H4 (cell line): ENCODE measurements around the gene USP17L20. TPM values are rescaled to one million over a fixed set of nuclear protein-coding genes. Genes with fewer than 3 reads are reported as not detected.
A peak's percentile ranks its signal among the peaks of the same experiment; 100 is the strongest.
"Not testable (repeated sequence)": the region's sequence is repeated elsewhere in the genome, so short reads cannot be mapped to it uniquely, and the experiment has no call there.

Experiments
- DNase-seq: peaks from one replicate; pipeline ENCODE4 v3.0.0-alpha.2; 2015; ENCODE audit warnings: low spot score
- total RNA-seq: library from RNA; depleted of rRNA; stranded (reverse); fragments of >200 nt; shearing (Covaris generic); gene quantifications from 2 replicates; pipeline ENCODE4 v1.2.3, GENCODE V29; 2014; rRNA removed

USP17L20 gene, protein sequence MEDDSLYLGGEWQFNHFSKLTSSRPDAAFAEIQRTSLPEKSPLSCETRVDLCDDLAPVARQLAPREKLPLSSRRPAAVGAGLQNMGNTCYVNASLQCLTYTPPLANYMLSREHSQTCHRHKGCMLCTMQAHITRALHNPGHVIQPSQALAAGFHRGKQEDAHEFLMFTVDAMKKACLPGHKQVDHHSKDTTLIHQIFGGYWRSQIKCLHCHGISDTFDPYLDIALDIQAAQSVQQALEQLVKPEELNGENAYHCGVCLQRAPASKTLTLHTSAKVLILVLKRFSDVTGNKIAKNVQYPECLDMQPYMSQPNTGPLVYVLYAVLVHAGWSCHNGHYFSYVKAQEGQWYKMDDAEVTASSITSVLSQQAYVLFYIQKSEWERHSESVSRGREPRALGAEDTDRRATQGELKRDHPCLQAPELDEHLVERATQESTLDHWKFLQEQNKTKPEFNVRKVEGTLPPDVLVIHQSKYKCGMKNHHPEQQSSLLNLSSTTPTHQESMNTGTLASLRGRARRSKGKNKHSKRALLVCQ
- total RNA-seq: not detected in 2 replicates

DNA sequence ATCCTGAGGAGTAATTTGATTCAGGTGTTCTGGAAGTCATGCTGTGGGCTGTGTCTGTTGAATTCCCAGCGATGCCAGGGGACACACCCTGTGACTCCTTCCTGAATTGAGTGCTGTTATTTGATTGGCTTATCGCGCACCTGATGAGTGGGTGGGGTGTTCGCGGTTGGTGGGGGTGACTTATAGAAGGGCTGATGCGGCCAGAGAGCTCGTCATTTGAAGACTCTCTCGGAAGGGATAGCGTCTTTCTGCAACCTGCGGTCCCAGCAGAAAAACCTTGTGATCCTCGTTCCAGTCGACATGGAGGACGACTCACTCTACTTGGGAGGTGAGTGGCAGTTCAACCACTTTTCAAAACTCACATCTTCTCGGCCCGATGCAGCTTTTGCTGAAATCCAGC is at the start of gene USP17L20:
TSS of gene USP17L20 (plus strand) at position 301 of the 400 bp plus-strand sequence. CDS start at position 301, 0 bp downstream.
- DNase-seq: not testable (repeated sequence)

DNA sequence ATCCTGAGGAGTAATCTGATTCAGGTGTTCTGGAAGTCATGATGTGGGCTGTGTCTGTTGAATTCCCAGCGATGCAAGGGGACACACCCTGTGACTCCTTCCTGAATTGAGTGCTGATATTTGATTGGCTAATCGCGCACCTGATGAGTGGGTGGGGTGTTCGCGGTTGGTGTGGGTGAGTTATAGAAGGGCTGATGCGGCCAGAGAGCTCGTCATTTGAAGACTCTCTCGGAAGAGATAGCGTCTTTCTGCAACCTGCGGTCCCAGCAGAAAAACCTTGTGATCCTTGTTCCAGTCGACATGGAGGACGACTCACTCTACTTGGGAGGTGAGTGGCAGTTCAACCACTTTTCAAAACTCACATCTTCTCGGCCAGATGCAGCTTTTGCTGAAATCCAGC is 47.6 kb upstream of the USP17L20 start, which contains the start of gene USP17L10:
TSS of gene USP17L10 (plus strand) at position 301 of the 400 bp plus-strand sequence. CDS start at position 301, 0 bp downstream.
- not testable (repeated sequence) for DNase-seq

DNA sequence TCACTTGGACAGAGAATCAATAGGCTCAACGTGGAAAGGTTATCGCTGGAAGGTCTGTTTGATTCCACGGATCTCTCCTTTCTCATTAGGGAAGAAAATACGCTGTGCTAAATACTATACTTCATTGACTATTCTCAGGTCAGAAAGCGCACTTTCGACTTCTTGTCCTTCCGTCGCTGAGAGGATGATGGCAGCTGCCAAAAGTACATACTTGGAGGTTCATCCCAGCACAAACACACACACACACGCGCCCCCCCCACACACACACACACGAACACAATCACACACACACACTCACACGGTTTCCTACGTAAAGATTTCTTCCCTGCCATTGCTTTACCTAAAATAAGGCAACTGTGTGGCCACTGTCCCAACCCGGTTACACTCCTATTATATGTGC is 43.2 kb upstream of the USP17L20 start:
- not testable (repeated sequence) for DNase-seq

GRCh38 chr4:9215105-9215504 is 42.8 kb upstream of the USP17L20 start, which contains the start of gene USP17L11:
Gene USP17L11, plus strand, starts transcription at chr4:9215405. Its CDS starts 0 bp downstream, at chr4:9215405.
- DNase-seq: not testable (repeated sequence)

DNA sequence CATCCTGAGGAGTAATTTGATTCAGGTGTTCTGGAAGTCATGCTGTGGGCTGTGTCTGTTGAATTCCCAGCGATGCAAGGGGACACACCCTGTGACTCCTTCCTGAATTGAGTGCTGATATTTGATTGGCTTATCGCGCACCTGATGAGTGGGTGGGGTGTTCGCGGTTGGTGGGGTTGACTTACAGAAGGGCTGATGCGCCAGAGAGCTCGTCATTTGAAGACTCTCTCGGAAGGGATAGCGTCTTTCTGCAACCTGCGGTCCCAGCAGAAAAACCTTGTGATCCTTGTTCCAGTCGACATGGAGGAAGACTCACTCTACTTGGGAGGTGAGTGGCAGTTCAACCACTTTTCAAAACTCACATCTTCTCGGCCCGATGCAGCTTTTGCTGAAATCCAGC is 38.1 kb upstream of the USP17L20 start, which contains the start of gene USP17L12:
TSS of gene USP17L12 (plus strand) at position 301 of the 400 bp plus-strand sequence. CDS start at position 301, 0 bp downstream.
- DNase-seq: not testable (repeated sequence)

GRCh38 chr4:9224596-9224995 is 33.3 kb upstream of the USP17L20 start, which contains the start of gene USP17L13:
Gene USP17L13, plus strand, starts transcription at chr4:9224896. Its CDS starts 0 bp downstream, at chr4:9224896.
- not testable (repeated sequence) for DNase-seq

DNA sequence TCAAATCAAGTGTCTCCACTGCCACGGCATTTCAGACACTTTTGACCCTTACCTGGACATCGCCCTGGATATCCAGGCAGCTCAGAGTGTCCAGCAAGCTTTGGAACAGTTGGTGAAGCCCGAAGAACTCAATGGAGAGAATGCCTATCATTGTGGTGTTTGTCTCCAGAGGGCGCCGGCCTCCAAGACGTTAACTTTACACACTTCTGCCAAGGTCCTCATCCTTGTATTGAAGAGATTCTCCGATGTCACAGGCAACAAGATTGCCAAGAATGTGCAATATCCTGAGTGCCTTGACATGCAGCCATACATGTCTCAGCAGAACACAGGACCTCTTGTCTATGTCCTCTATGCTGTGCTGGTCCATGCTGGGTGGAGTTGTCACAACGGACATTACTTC is 27.7 kb upstream of the USP17L20 start:
- DNase-seq: not testable (repeated sequence)

DNA sequence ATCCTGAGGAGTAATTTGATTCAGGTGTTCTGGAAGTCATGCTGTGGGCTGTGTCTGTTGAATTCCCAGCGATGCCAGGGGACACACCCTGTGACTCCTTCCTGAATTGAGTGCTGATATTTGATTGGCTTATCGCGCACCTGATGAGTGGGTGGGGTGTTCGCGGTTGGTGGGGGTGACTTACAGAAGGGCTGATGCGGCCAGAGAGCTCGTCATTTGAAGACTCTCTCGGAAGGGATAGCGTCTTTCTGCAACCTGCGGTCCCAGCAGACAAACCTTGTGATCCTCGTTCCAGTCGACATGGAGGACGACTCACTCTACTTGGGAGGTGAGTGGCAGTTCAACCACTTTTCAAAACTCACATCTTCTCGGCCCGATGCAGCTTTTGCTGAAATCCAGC is 23.8 kb upstream of the USP17L20 start, which contains the start of gene USP17L15:
TSS of gene USP17L15 (plus strand) at position 301 of the 400 bp plus-strand sequence. CDS start at position 301, 0 bp downstream.
- not testable (repeated sequence) for DNase-seq

DNA sequence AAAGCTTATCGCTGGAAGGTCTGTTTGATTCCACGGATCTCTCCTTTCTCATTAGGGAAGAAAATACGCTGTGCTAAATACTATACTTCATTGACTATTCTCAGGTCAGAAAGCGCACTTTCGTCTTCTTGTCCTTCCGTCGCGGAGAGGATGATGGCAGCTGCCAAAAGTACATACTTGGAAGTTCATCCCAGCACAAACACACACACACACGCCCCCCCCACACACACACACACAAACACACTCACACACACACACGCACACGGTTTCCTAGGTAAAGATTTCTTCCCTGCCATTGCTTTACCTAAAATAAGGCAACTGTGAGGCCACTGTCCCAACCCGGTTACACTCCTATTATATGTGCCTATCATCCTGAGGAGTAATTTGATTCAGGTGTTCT is 19.5 kb upstream of the USP17L20 start:
- peak; percentile 14 for DNase-seq

GRCh38 chr4:9243579-9243978 is 14.3 kb upstream of the USP17L20 start, which contains the start of gene USP17L17:
Gene USP17L17, plus strand, starts transcription at chr4:9243879. Its CDS starts 0 bp downstream, at chr4:9243879.
- not testable (repeated sequence) for DNase-seq

- DNase-seq: not testable (repeated sequence)
Measured at GRCh38 chr4:9247953-9248680, 9.8 kb upstream of the USP17L20 start, which contains the start of gene USP17L18. Gene USP17L18, plus strand, starts transcription at chr4:9248630. Its CDS starts 0 bp downstream, at chr4:9248630.

DNA sequence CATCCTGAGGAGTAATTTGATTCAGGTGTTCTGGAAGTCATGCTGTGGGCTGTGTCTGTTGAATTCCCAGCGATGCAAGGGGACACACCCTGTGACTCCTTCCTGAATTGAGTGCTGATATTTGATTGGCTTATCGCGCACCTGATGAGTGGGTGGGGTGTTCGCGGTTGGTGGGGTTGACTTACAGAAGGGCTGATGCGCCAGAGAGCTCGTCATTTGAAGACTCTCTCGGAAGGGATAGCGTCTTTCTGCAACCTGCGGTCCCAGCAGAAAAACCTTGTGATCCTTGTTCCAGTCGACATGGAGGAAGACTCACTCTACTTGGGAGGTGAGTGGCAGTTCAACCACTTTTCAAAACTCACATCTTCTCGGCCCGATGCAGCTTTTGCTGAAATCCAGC is 4.8 kb upstream of the USP17L20 start, which contains the start of gene USP17L19:
TSS of gene USP17L19 (plus strand) at position 301 of the 400 bp plus-strand sequence. CDS start at position 301, 0 bp downstream.
- DNase-seq: not testable (repeated sequence)

DNA sequence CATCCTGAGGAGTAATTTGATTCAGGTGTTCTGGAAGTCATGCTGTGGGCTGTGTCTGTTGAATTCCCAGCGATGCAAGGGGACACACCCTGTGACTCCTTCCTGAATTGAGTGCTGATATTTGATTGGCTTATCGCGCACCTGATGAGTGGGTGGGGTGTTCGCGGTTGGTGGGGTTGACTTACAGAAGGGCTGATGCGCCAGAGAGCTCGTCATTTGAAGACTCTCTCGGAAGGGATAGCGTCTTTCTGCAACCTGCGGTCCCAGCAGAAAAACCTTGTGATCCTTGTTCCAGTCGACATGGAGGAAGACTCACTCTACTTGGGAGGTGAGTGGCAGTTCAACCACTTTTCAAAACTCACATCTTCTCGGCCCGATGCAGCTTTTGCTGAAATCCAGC is 4.6 kb downstream of the USP17L20 start, which contains the start of gene USP17L21:
TSS of gene USP17L21 (plus strand) at position 301 of the 400 bp plus-strand sequence. CDS start at position 301, 0 bp downstream.
- not testable (repeated sequence) for DNase-seq

DNA sequence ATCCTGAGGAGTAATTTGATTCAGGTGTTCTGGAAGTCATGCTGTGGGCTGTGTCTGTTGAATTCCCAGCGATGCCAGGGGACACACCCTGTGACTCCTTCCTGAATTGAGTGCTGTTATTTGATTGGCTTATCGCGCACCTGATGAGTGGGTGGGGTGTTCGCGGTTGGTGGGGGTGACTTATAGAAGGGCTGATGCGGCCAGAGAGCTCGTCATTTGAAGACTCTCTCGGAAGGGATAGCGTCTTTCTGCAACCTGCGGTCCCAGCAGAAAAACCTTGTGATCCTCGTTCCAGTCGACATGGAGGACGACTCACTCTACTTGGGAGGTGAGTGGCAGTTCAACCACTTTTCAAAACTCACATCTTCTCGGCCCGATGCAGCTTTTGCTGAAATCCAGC is 9.4 kb downstream of the USP17L20 start, which contains the start of gene USP17L22:
TSS of gene USP17L22 (plus strand) at position 301 of the 400 bp plus-strand sequence. CDS start at position 301, 0 bp downstream.
- DNase-seq: not testable (repeated sequence)

DNA sequence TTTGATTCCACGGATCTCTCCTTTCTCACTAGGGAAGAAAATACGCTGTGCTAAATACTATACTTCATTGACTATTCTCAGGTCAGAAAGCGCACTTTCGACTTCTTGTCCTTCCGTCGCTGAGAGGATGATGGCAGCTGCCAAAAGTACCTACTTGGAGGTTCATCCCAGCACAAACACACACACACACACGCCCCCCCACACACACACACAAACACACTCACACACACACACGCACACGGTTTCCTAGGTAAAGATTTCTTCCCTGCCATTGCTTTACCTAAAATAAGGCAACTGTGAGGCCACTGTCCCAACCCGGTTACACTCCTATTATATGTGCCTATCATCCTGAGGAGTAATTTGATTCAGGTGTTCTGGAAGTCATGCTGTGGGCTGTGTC is 13.8 kb downstream of the USP17L20 start:
- DNase-seq: not testable (repeated sequence)

Other genes starting within 250 kb of the USP17L20 start
- not detected in 2 replicates for gene FAM90A26, start 87.7 kb upstream of the USP17L20 start, total RNA-seq
- gene USP17L10, start 47.5 kb upstream of the USP17L20 start, total RNA-seq: not detected in 2 replicates
- not detected in 2 replicates for gene USP17L11, start 42.7 kb upstream of the USP17L20 start, total RNA-seq
- not detected in 2 replicates for gene USP17L12, start 38.0 kb upstream of the USP17L20 start, total RNA-seq
- gene USP17L13, start 33.2 kb upstream of the USP17L20 start, total RNA-seq: not detected in 2 replicates
- gene USP17L15, start 23.7 kb upstream of the USP17L20 start, total RNA-seq: not detected in 2 replicates
- gene USP17L17, start 14.2 kb upstream of the USP17L20 start, total RNA-seq: not detected in 2 replicates
- gene USP17L18, start 9.5 kb upstream of the USP17L20 start, total RNA-seq: not detected in 2 replicates
- gene USP17L19, start 4.7 kb upstream of the USP17L20 start, total RNA-seq: not detected in 2 replicates
- gene USP17L21, start 4.7 kb downstream of the USP17L20 start, total RNA-seq: not detected in 2 replicates
- gene USP17L22, start 9.5 kb downstream of the USP17L20 start, total RNA-seq: not detected in 2 replicates
- not detected in 2 replicates for gene USP17L24, start 67.0 kb downstream of the USP17L20 start, total RNA-seq
- gene USP17L25, start 71.8 kb downstream of the USP17L20 start, total RNA-seq: not detected in 2 replicates
- not detected in 2 replicates for gene USP17L26, start 76.5 kb downstream of the USP17L20 start, total RNA-seq
- gene USP17L5, start 81.3 kb downstream of the USP17L20 start, total RNA-seq: not detected in 2 replicates
- gene USP17L27, start 86.0 kb downstream of the USP17L20 start, total RNA-seq: not detected in 2 replicates
- gene USP17L28, start 90.8 kb downstream of the USP17L20 start, total RNA-seq: not detected in 2 replicates
- gene USP17L29, start 95.5 kb downstream of the USP17L20 start, total RNA-seq: not detected in 2 replicates
- not detected in 2 replicates for gene USP17L30, start 105.0 kb downstream of the USP17L20 start, total RNA-seq
- not detected in 2 replicates for gene DEFB131A, start 186.3 kb downstream of the USP17L20 start, total RNA-seq